Ascending aorta (tissue), 2 donors: ENCODE data around the gene GPER1. TPM values are rescaled to one million over a fixed set of nuclear protein-coding genes. Genes with fewer than 3 reads are reported as not detected.

Experiments
- DNase-seq, 2 donors: peaks; one replicate each; pipeline ENCODE4 v3.0.0-alpha.2; 2019; ENCODE audit warnings: low spot score in 2 of 2
- H3K27ac ChIP-seq, 2 donors: fragments of 200-600 bp; sonication (generic); one replicate each; pipeline ENCODE4 v1.5.1; 2016 to 2017; ENCODE audit warnings: mild to moderate bottlenecking in 1 of 2
- H3K27me3 ChIP-seq: fragments of 200-600 bp; sonication (generic); one replicate; pipeline ENCODE4 v1.5.1; 2017
- H3K36me3 ChIP-seq, 2 donors: fragments of 200-600 bp; sonication (generic); one replicate each; pipeline ENCODE4 v1.5.1; 2016
- H3K4me1 ChIP-seq, 2 donors: fragments of 200-600 bp; sonication (generic); one replicate each; pipeline ENCODE4 v1.5.1; 2016 to 2017; ENCODE audit warnings: mild to moderate bottlenecking in 1 of 2
- H3K4me3 ChIP-seq, 2 donors: fragments of 200-600 bp; sonication (generic); one replicate each; pipeline ENCODE4 v1.5.1; 2016 to 2017; ENCODE audit warnings: mild to moderate bottlenecking in 1 of 2
- H3K9me3 ChIP-seq, 2 donors: fragments of 200-600 bp; sonication (generic); one replicate each; pipeline ENCODE4 v1.5.1; 2016
- CTCF ChIP-seq, 3 experiments: fragments of 200-600 bp in 2 of 3; fragments of 450-650 bp in 1 of 3; sonication (generic) in 2 of 3; IDR thresholded peaks; one replicate each; pipeline ENCODE4 v1.5.1; 2016 to 2019; ENCODE audit warnings: antibody characterized with exemption in 3 of 3, mild to moderate bottlenecking in 1 of 3, moderate library complexity in 1 of 3
- intact Hi-C: fragments of 100-400 bp; cut with DNase I; formaldehyde crosslinking; loops from one replicate; pipeline ENCODE4 v1.15.1; 2023
- total RNA-seq: library from RNA; depleted of rRNA; stranded (reverse); fragments of >200 nt; gene quantifications from one replicate; pipeline ENCODE4 v1.1.0, GENCODE V29; 2016

The GPER1 gene
- total RNA-seq, 1 donor from 2014 or later: 11.3 TPM

- no peaks in the 10 kb centered on the region for H3K36me3 ChIP-seq
- TF ChIP-seq CTCF (IDR thresholded peaks at IDR 0.05): no peak
- no peaks in the 10 kb centered on the region for H3K9me3 ChIP-seq
- H3K27me3 ChIP-seq: no peaks in the 10 kb centered on the region
- H3K4me1 ChIP-seq: peaks cover 2 to 3% of the 10 kb centered on the region in 2 donors
- H3K27ac ChIP-seq: peak overlapping the region; percentile 41 to 76
- intact Hi-C loops: no loop called here
- H3K4me3 ChIP-seq: no peak overlapping the region
- DNase-seq: no peak
These were observed 34.9 kb upstream of the GPER1 start for GRCh38 chr7:1053002-1053411.

GRCh38 chr7:1053816-1054370 lies 34.0 kb upstream of the GPER1 start:
- H3K27ac ChIP-seq: peak overlapping the region in 1 of 2 donors; percentile 76

GRCh38 chr7:1054438-1054837 lies 33.5 kb upstream of the GPER1 start:
- Histone ChIP-seq H3K9me3 (no peaks in the 10 kb centered on the region), H3K27ac (no peak overlapping the region), H3K36me3 (no peaks in the 10 kb centered on the region), H3K27me3 (no peaks in the 10 kb centered on the region), H3K4me3 (no peak overlapping the region), H3K4me1 (peaks cover 2 to 3% of the 10 kb centered on the region in 2 donors)
- DNase-seq: no peak
- intact Hi-C loops: no loop called here
- no peak for TF ChIP-seq CTCF (IDR thresholded peaks at IDR 0.05)

More at GRCh38 chr7:1053816-1054370, 34.0 kb upstream of the GPER1 start:
- H3K4me3 ChIP-seq: no peak overlapping the region
- intact Hi-C loops: no loop called here
- H3K27me3 ChIP-seq: no peaks in the 10 kb centered on the region
- DNase-seq: no peak
- no peaks in the 10 kb centered on the region for H3K9me3 ChIP-seq
- TF ChIP-seq CTCF (IDR thresholded peaks at IDR 0.05): no peak
- peaks cover 2 to 3% of the 10 kb centered on the region in 2 donors for H3K4me1 ChIP-seq
- no peaks in the 10 kb centered on the region for H3K36me3 ChIP-seq

GRCh38 chr7:1054861-1055450 lies 33.0 kb upstream of the GPER1 start:
- TF ChIP-seq CTCF (IDR thresholded peaks at IDR 0.05): no peak
- peak overlapping the region in 1 of 2 donors; percentile 36 for H3K4me3 ChIP-seq
- no peak for DNase-seq
- no peaks in the 10 kb centered on the region for H3K9me3 ChIP-seq
- intact Hi-C loops: no loop called here
- H3K36me3 ChIP-seq: no peaks in the 10 kb centered on the region
- H3K4me1 ChIP-seq: peaks cover 2 to 3% of the 10 kb centered on the region in 2 donors
- H3K27ac ChIP-seq: no peak overlapping the region
- H3K27me3 ChIP-seq: no peaks in the 10 kb centered on the region

GRCh38 chr7:1055491-1055955 lies 32.4 kb upstream of the GPER1 start:
- H3K4me1 ChIP-seq: peaks cover 2 to 8% of the 10 kb centered on the region in 2 donors
- H3K27ac ChIP-seq: no peak overlapping the region
- no peaks in the 10 kb centered on the region for H3K36me3 ChIP-seq
- H3K9me3 ChIP-seq: no peaks in the 10 kb centered on the region
- no peak for TF ChIP-seq CTCF (IDR thresholded peaks at IDR 0.05)
- intact Hi-C loops: no loop called here
- no peaks in the 10 kb centered on the region for H3K27me3 ChIP-seq
- DNase-seq: no peak
- H3K4me3 ChIP-seq: peak overlapping the region; percentile 8 to 36
